AG08395 (cell line): ENCODE results near the gene WIZ.

Experiments used
- DNase-seq: peaks from one replicate; pipeline ENCODE4 v3.0.0; 2012; ENCODE audit warnings: mixed read lengths, low spot score

WIZ gene

DNA sequence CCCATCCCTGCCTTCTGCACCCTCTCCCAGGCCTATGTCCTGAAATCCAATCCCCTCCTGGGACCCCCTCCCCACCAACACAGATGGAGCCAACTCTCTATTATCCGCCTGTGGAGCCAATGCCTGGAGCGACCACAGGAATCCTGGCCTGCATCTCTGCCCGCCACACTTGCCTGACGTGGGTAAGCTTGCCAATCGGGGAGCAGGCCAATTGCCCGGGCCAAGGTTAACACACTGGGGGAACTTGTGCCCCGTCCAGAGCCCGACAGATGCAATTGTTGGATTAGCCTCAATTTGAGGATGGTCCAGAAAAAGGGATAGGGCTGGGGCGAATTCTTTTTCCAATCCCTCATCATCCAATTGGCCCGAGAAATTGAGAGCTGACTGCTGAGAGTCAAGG, 5.9 kb downstream of the WIZ start:
- DNase-seq: no peak

DNA sequence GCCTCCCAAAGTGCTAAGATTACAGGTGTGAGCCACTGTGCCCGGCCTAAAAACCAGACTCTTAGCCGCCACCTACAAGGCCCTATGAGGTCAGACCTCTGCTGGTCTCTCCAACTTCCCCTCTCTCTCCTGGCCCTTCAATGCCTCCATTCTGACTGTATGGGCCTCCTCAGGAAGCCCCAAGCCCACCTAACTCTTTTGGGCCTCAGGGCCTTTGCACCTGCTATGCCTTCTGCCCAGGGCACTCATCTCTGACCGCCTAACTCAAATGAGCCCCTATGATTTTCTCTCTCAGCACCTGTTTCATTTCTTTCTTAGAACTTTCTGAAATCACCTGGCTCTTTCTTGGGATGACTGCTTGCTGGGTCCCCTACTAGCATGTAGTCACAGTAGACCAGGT, 6.4 kb downstream of the WIZ start:
- DNase-seq: no peak

DNA sequence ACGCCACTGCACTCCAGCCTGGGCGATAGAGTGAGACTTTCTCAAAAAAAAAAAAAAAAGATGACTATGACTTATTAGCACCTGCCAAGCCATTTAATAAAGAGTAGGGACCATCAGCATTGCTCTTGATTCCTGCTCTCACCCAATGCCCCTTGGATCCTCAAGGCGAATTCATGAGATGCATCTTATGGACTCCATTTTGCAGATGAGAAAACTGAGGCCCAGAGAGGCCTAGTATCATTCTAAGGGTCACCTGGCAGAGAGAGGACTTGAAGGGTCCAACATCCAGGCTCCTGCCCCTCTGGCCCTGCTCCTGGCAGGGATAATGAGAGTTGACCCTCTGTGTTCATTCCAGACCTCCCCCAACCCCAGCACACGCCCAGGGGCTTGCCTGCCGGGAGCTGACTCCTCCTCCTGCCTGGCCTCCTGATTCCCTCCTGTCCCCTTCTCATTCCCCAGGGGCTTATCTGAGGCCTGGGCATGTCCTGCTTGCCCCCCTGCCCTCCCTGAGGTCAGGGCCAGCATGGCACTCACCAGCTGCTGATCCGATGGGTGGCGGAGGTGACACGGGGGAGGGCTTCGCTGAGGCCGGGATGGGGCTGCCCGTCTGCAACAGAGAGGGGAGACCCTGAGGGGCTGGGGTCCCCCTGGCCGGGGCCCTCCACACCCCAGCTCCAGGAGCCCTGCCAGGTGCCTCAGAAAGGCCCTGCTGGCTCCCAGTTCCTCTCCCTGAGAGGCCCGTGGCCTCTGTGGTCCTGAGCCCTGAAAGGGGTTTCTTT, 7.4 kb downstream of the WIZ start:
- no peak for DNase-seq

- no peak for DNase-seq
Measured at GRCh38 chr19:15441317-15441716, 8.4 kb downstream of the WIZ start.

GRCh38 chr19:15439821-15440641, 9.7 kb downstream of the WIZ start:
- no peak for DNase-seq

DNA sequence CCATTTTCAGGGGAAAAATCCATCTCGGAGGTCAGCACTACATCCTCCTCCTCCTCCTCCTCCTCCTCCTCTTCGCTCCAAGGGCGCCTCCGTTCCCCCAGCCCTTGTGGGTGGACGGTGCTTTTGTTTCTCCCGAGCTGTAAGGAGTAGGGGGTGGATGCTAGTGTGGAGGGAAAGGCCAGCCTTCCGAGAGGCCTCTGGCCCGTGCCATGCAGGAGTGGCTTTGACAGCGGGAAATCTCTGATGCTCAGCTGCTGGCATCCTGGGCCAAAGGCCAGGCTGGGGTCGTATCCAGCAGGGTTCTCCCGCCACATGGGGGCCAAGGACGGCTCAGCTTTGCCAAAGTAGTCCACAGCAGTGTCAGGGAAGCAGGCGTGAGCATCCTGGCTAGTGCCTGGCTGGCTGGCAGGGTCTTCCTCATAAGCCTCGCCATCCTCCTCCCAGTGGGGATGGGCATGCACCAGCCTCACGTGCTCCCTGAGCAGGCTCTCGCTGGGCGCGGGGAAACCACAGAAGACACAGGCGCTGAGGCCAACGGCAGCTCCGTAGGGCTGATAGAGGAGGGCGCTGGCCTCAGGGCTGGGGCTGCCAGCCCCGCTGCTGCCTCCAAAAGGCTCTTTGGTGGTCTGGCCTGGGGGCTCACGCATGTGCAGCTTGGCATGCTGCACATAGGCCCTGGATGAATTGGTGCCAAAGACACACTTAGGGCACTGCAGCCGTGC, 10.5 kb downstream of the WIZ start:
- DNase-seq: no peak

DNA sequence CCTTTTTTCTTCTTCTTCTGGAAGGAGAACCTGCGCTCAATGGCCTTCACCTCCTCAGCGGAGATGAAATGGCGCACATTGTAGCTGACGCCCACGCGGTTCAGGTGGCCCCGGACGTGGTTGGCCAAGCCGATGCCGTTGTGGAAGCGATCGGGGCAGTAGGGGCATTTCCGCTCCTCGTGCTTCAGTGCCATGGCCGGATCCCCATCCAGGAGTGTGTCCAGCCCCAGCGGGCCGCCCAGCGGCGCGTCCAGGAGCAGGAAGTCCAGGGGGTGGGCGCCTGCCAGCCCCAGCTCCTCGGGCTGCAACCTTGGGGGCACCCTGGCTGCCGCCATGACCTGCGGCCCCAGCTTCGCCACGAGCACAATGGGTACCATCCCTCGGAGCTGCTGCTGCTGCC, 11.2 kb downstream of the WIZ start:
- no peak for DNase-seq

DNA sequence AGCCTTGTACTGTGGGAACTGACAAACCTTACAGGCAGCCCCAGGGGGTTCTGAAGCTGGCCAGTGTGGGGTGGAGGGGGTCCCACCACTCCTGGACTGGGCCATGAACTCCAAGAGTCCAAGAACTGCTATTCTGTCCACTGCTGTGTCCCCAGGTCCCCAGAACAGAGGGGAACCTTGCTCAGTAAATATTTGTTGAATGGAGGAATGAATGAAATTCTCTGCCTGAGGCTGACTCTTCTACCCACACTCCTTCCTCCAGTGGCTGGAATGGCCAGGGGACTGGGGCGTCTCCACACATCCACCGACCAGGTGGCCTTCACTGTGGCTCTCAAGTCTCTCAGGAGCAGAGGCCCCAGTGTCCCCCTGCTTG, 11.6 kb downstream of the WIZ start:
- no peak for DNase-seq

DNA sequence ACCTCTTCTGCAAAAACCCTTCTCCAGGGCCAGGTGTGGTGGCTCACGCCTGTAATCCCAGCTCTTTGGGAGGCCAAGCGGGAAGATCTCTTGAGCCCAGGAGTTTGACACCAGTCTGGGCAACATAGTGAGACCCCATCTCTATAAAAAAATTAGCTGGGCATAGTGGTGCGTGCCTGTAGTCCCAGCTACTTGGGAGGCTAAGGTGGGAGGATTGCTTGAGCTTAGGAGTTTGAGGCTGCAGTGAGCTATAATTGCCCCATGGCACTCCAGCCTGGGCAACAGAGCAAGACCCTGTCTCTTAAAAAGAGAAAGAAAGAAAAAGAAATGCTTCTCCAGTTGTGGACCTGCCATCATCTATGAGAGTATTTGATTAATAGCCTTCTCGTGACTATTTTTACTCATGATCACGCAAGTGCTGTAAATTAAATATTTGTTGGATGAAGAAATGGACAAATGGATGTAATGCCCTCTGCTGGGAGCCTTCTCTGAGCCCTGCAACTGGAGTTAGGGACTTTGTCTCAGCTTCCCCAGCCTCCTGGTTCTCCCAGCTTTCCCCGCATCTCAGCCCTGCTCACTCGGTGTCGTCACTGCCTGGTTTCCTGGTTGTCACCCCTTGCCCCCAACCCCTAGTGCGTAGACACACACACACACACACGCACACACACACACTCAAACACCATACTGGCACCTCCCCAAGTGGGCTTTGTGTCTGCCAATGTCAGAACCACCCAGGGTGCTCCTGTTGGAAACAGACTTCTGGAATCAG, 12.2 kb downstream of the WIZ start:
- DNase-seq: peak; percentile 68

GRCh38 chr19:15436826-15437110, 13.0 kb downstream of the WIZ start:
- DNase-seq: no peak

GRCh38 chr19:15436012-15436825, 13.5 kb downstream of the WIZ start:
- DNase-seq: no peak

DNA sequence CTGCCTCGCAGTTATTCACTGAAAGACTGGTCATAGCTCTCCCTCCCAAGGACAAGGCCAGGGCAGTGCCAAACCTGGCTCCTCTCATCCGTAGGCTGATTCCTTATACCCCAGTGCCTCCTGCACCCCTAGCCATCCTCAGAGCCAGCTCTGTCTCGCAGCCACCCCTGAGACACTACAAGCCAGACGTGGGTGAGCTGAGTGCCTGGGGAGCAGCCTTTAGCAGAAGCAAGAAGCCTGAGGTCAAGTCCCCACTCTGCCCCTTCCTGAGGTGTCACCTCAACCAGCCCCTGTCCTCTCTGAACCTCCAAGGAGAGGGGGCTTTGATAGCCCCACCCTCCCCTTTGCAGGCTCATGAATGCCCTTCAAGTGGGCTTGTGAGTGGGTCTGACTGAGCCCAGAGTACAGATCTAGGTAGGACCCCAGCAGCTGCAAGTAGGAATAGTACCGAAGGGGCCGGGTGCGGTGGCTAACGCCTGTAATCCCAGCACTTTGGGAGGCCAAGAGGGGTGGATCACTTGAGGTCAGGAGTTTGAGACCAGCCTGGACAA, 16.2 kb downstream of the WIZ start:
- DNase-seq: no peak

- DNase-seq: peak; percentile 98
Measured at GRCh38 chr19:15432629-15433518, 16.9 kb downstream of the WIZ start.

DNA sequence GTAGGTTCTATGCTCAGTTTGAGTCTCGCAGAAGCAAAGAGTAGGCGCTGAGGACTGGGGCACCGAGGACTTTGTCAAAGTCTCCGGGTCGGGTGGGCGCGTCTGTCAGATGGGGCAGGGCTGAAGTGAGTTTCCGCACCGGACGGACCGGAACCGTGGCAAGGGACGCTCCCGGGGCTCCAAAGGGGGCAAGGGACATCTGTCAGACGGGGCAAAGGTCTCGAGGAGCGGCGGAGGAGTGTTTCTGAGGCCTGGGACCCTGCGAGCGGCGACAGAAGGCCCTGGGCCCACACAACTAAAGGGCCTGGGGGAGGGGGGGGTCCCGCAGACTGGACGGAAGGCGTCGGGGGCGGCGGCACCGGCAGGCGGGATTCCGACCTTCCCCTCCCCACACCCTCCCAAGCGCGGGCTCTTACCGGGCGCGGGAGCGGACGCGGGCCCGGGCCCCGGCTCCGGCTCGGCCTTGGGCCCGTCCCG, 17.7 kb downstream of the WIZ start:
- peak; percentile 25 for DNase-seq

- DNase-seq: no peak
Measured at GRCh38 chr19:15431396-15432017, 18.2 kb downstream of the WIZ start.

DNA sequence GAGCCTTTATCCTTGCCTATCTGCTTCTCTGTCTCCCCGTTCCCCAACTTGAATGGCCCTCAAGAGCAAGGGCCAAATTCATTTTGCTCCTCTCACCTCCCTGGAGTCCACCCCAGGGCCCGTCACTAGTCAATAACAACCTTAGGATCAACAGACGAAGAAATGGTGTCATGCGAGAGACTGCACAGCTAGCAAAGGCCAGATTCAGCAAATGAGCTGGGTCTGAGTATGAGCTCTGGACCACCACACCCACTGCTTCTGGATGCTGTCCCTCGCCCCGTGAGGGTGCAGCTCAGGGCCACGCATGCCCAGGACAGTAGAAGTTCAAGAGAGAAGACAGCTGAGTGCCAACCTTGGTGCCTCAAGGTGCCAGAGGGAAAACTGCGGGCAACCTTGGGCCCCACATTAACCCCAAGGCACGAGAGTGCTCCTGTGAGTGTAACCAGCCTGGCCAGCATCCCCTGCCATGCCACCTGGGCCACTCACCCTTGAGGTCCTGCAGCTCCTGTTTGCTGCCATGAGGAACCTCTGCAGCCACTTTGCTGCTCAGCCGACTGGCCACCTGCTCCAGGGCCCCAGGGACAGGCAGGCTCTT, 19.1 kb downstream of the WIZ start:
- no peak for DNase-seq

- DNase-seq: no peak
Measured at GRCh38 chr19:15429825-15430467, 19.8 kb downstream of the WIZ start.
